Endothelial cell of umbilical vein (primary cell): ENCODE data around the gene KIAA1755. TPM values are rescaled to one million over a fixed set of nuclear protein-coding genes. Genes with fewer than 3 reads are reported as not detected.

Source experiments
- BruUV-seq: library from RNA; stranded (reverse); fragments of 400-500 nt; replicated peaks from 2 replicates; lab custom pipeline; 2021; lab: Mats Ljungman, UMichigan
- CTCF ChIA-PET: fragments of 300-600, 350-600 bp; sonication (Branson Sonifier 250); formaldehyde crosslinking; loops from one replicate; lab custom pipeline; 2021; ENCODE audit warnings: antibody characterized with exemption, inconsistent platforms; lab: Charles Lee
- POLR2A ChIA-PET: fragments of 300-600, 350-600 bp; sonication (Branson Sonifier 250); formaldehyde crosslinking; loops from one replicate; lab custom pipeline; 2021; ENCODE audit warnings: antibody characterized with exemption, inconsistent platforms; lab: Charles Lee
- DNase-seq: peaks from one replicate; pipeline ENCODE4 v3.0.0-alpha.2; 2011; ENCODE audit warnings: low read depth, low spot score
- FAIRE-seq: peaks from 2 replicates; lab custom pipeline; 2011; peaks lifted over from hg19 to GRCh38; lab: Jason Lieb, UNC
- H2AFZ ChIP-seq: 2 replicates; pipeline ENCODE4 v1.6.0; 2012; ENCODE audit warnings: low read depth, low read length, control low read depth, inconsistent platforms
- H3K27ac ChIP-seq: 2 replicates; pipeline ENCODE4 v1.5.1; 2011; ENCODE audit warnings: low read depth, mild to moderate bottlenecking, control low read depth, low read length, moderate library complexity; ENCODE audit not compliant: insufficient read depth
- H3K27me3 ChIP-seq, 2 experiments: 2 replicates each; pipeline versions ENCODE4 v1.6.0 to v1.6.1; 2011; ENCODE audit warnings: low read length in 2 of 2, mixed read lengths in 1 of 2; ENCODE audit not compliant: control insufficient read depth in 2 of 2, insufficient read depth in 2 of 2
- H3K36me3 ChIP-seq, 2 experiments: 2 replicates in 1 of 2; 3 replicates in 1 of 2; pipeline ENCODE4 v1.5.1; 2011; ENCODE audit warnings: low read length in 2 of 2, mild to moderate bottlenecking in 1 of 2, moderate library complexity in 1 of 2; ENCODE audit not compliant: control insufficient read depth in 2 of 2, insufficient read depth in 2 of 2; ENCODE audit errors: extremely low read depth in 1 of 2
- H3K4me1 ChIP-seq: 3 replicates; pipeline ENCODE4 v1.5.1; 2011; ENCODE audit warnings: mild to moderate bottlenecking, low read length; ENCODE audit not compliant: control insufficient read depth, insufficient read depth; ENCODE audit errors: extremely low read depth
- H3K4me2 ChIP-seq: 2 replicates; pipeline ENCODE4 v1.6.1; 2011; ENCODE audit warnings: low read length, control low read depth, mixed read lengths; ENCODE audit not compliant: insufficient read depth
- H3K4me3 ChIP-seq, 3 experiments: fragments of 200-600 bp in 1 of 3; sonication (generic), shearing (Covaris generic) in 1 of 3; replicated peaks in 1 of 3; 2 replicates each; pipeline ENCODE4 v1.5.1; 2011 to 2016; ENCODE audit warnings: control low read depth in 3 of 3, low read length in 3 of 3, mild to moderate bottlenecking in 2 of 3, inconsistent platforms in 1 of 3, low read depth in 1 of 3, moderate library complexity in 1 of 3; ENCODE audit not compliant: insufficient read depth in 1 of 3
- H3K79me2 ChIP-seq: 2 replicates; pipeline ENCODE4 v1.6.0; 2012; ENCODE audit warnings: low read length, inconsistent platforms; ENCODE audit not compliant: control insufficient read depth, insufficient read depth
- H3K9ac ChIP-seq: replicated peaks from 2 replicates; pipeline ENCODE3; 2011; ENCODE audit warnings: low read length, control low read depth; ENCODE audit not compliant: insufficient read depth; ENCODE audit errors: extremely low read depth
- H3K9me1 ChIP-seq: replicated peaks from 3 replicates; pipeline ENCODE4 v1.6.0; 2011; ENCODE audit warnings: mild to moderate bottlenecking, low read length; ENCODE audit not compliant: control insufficient read depth, insufficient read depth; ENCODE audit errors: extremely low read depth
- H3K9me3 ChIP-seq: replicated peaks from 2 replicates; pipeline ENCODE4 v1.5.1; 2012; ENCODE audit warnings: low read length, inconsistent platforms; ENCODE audit not compliant: control insufficient read depth, insufficient read depth
- H4K20me1 ChIP-seq: replicated peaks from 2 replicates; pipeline ENCODE3; 2011; ENCODE audit warnings: mild to moderate bottlenecking, low read length; ENCODE audit not compliant: control insufficient read depth, insufficient read depth; ENCODE audit errors: extremely low read depth
- CTCF ChIP-seq, 2 donors: IDR thresholded peaks; 1 replicate in 1 of 2; 2 replicates in 1 of 2; pipeline ENCODE4 v1.5.1; 2011; ENCODE audit warnings: low read length in 2 of 2, mild to moderate bottlenecking in 2 of 2, moderate library complexity in 2 of 2, control low read depth in 1 of 2, inconsistent platforms in 1 of 2, low read depth in 1 of 2; ENCODE audit not compliant: insufficient read depth in 1 of 2; ENCODE audit errors: extremely low read depth in 1 of 2
- FOS ChIP-seq: IDR thresholded peaks from 2 replicates; pipeline ENCODE4 v1.6.1; 2011; ENCODE audit warnings: mild to moderate bottlenecking, low read length, moderate library complexity, borderline replicate concordance; ENCODE audit not compliant: insufficient read depth
- GATA2 ChIP-seq: IDR thresholded peaks from 2 replicates; pipeline ENCODE4 v1.7.0; 2011; ENCODE audit warnings: low read depth, mild to moderate bottlenecking, moderate library complexity, mixed read lengths, low read length; ENCODE audit not compliant: insufficient read length, insufficient read depth
- JUN ChIP-seq: IDR thresholded peaks from 2 replicates; pipeline ENCODE4 v1.6.1; 2011; ENCODE audit warnings: borderline replicate concordance, low read depth; ENCODE audit not compliant: insufficient read length, insufficient read depth
- MYC ChIP-seq: IDR thresholded peaks from one replicate; pipeline ENCODE4 v1.6.1; 2011; ENCODE audit warnings: mild to moderate bottlenecking, low read depth, low read length
- POLR2A ChIP-seq: IDR thresholded peaks from 2 replicates; pipeline ENCODE4 v1.6.1; 2012; ENCODE audit warnings: low read depth, mild to moderate bottlenecking, control low read depth, low read length
- POLR2AphosphoS5 ChIP-seq: IDR thresholded peaks from 2 replicates; pipeline ENCODE4 v1.6.1; 2012; ENCODE audit warnings: low read depth, mild to moderate bottlenecking, control low read depth, low read length, moderate library complexity; ENCODE audit not compliant: insufficient read depth
- dilution Hi-C: fragments of 300-500 bp; cut with MboI; formaldehyde crosslinking; loops from one replicate; pipeline ENCODE4 v1.15.0; 2019; ENCODE audit warnings: low sequenced_read_pairs; ENCODE audit not compliant: extremely low pct_ligation_motif_present
- intact Hi-C: fragments of 100-400 bp; cut with micrococcal nuclease; formaldehyde crosslinking; loops from one replicate; pipeline ENCODE4 v1.10.0; 2022
- polyA plus RNA-seq, 4 experiments: library from polyadenylated mRNA; depleted of rRNA in 3 of 4; stranded (reverse) in 3 of 4; unstranded in 1 of 4; fragments of >200 nt; gene quantifications; 2 replicates each; pipeline versions ENCODE4 v1.2.1 to v1.2.3, GENCODE V29; 2011 to 2012; ENCODE audit warnings: missing spikeins in 1 of 4
- total RNA-seq: library from RNA; stranded (reverse); gene quantifications from 2 replicates; pipeline ENCODE4 v1.2.3, GENCODE V29; 2021

The KIAA1755 gene
- total and polyA plus RNA-seq, 2 donors (not counting 3 experiments of a cell fraction or from before 2014, with no cell fraction given) = 0.36 to 0.51 TPM

DNA sequence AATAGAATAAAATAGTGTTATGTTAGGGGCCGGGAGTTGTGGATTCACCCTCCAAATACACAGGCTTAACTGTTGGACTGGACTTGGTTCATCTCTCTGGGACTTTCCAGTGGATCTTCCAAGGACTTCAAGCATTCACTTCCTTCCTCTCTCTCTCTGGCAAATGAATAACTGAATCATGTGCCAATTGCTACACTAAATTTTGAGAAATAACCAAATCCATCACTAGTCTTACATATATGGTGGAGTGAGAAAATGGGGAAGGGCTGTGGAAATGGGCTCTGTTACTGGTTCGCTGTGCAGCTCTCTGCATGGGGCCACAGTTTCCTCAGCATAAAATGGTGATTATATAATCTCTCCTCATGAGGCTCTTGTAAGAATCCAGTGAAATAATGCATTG, 6.8 kb upstream of the KIAA1755 start:
- Histone ChIP-seq H3K4me3 (no peak overlapping the region), H3K36me3 (no peaks in the 10 kb centered on the region), H3K9me1 (no peaks in the 10 kb centered on the region), H3K27ac (no peak overlapping the region), H3K4me1 (peaks cover 17% of the 10 kb centered on the region), H3K9ac (no peak overlapping the region), H3K27me3 (no peaks in the 10 kb centered on the region), H4K20me1 (no peaks in the 10 kb centered on the region), H3K9me3 (no peaks in the 10 kb centered on the region), H2AFZ (no peak overlapping the region), H3K4me2 (no peak overlapping the region), H3K79me2 (no peaks in the 10 kb centered on the region)
- no TSS peak for BruUV-seq
- FAIRE-seq (no peak), DNase-seq (no peak)
- TF ChIP-seq GATA2 (no peak), FOS (no peak), POLR2AphosphoS5 (no peak)
- intact Hi-C loops (no loop called here), dilution Hi-C loops (no loop called here)
- ChIA-PET CTCF (no interaction called here), POLR2A (no interaction called here)

DNA sequence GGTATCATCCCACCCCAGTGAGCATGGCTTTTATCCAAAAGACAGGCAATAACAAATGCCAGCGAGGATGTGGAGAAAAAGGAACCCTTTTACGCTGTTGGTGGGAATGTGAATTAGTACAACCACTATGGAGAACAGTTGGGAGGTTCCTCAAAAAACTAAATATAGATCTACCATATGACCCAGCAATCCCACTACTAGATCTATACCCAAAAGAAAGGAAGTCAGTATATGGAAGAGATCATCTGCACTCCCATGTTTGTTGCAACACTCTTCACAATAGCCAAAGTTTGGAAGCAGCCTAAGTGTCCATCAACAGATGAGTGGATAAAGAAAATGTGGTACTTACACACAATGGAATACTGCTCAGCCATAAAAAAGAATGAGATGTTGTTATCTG, 5.9 kb upstream of the KIAA1755 start:
- intact Hi-C loops = no loop called here
- Histone ChIP-seq H3K9ac (no peak overlapping the region), H3K27ac (no peak overlapping the region), H3K4me1 (peaks cover 9% of the 10 kb centered on the region), H3K9me3 (no peaks in the 10 kb centered on the region), H4K20me1 (no peaks in the 10 kb centered on the region), H2AFZ (no peak overlapping the region), H3K79me2 (no peaks in the 10 kb centered on the region), H3K27me3 (no peaks in the 10 kb centered on the region), H3K9me1 (no peaks in the 10 kb centered on the region), H3K36me3 (no peaks in the 10 kb centered on the region), H3K4me3 (no peak overlapping the region), H3K4me2 (no peak overlapping the region)
- TF ChIP-seq POLR2AphosphoS5 (no peak), MYC (no peak), POLR2A (no peak), JUN (no peak), CTCF (IDR thresholded peaks at IDR 0.05; ENCODE audit: extremely low read depth in 1 of 2, insufficient read depth in 1 of 2, low read depth in 1 of 2, low read length in 2 of 2) (no peak), FOS (no peak)
- DNase-seq (no peak), FAIRE-seq (no peak)
- POLR2A ChIA-PET = no interaction called here
- no TSS peak for BruUV-seq
- dilution Hi-C loops = no loop called here
- CTCF ChIA-PET = no interaction called here
